Activated CD8-positive, alpha-beta T cell treated with anti-CD3 and anti-CD28 coated beads for 36 hours (primary cell): ENCODE data around the gene SYNE2. TPM values are rescaled to one million over a fixed set of nuclear protein-coding genes. Genes with fewer than 3 reads are reported as not detected.

Experiments used
- ATAC-seq: fragments of 200-7000 bp; cut with Tn5 transposase; one replicate; pipeline ENCODE4 v1.10.0; 2021; ENCODE audit warnings: mild to moderate bottlenecking, moderate library complexity
- CTCF ChIA-PET: fragments of 350-600 bp; sonication (Branson Sonifier 250); formaldehyde crosslinking; loops from one replicate; lab custom pipeline; 2021; ENCODE audit warnings: antibody characterized with exemption; lab: Charles Lee
- POLR2A ChIA-PET: fragments of 350-600 bp; sonication (Branson Sonifier 250); formaldehyde crosslinking; loops from one replicate; lab custom pipeline; 2021; ENCODE audit warnings: antibody characterized with exemption; lab: Charles Lee
- DNase-seq: peaks from one replicate; pipeline ENCODE4 v3.0.0-alpha.2; 2020
- H3K27ac Mint-ChIP-seq: one replicate; pipeline ENCODE4 v1.8.0; 2021; ENCODE audit warnings: mild to moderate bottlenecking, mixed read lengths
- H3K27me3 Mint-ChIP-seq: one replicate; pipeline ENCODE4 v1.8.0; 2021; ENCODE audit warnings: mixed read lengths
- H3K36me3 Mint-ChIP-seq: one replicate; pipeline ENCODE4 v1.8.0; 2021; ENCODE audit warnings: low read depth, mixed read lengths
- H3K4me1 Mint-ChIP-seq: one replicate; pipeline ENCODE4 v1.8.0; 2021; ENCODE audit warnings: low read depth, mixed read lengths
- H3K4me3 Mint-ChIP-seq: one replicate; pipeline ENCODE4 v1.8.0; 2021; ENCODE audit warnings: mild to moderate bottlenecking, moderate library complexity, mixed read lengths
- H3K9me3 Mint-ChIP-seq: one replicate; pipeline ENCODE4 v1.8.0; 2021; ENCODE audit warnings: mixed read lengths
- CTCF ChIP-seq: fragments of 200-600 bp; IDR thresholded peaks from one replicate; pipeline ENCODE4 v1.8.0; 2022; ENCODE audit warnings: antibody characterized with exemption, mild to moderate bottlenecking
- intact Hi-C: fragments of 100-400 bp; cut with micrococcal nuclease; formaldehyde crosslinking; loops from one replicate; pipeline ENCODE4 v1.10.0; 2022
- total RNA-seq, 2 experiments: library from RNA; stranded (reverse); gene quantifications; one replicate each; pipeline ENCODE4 v1.2.3, GENCODE V29; 2021

Gene SYNE2
- total RNA-seq, 2 experiments from 2014 or later: 28.1 to 29.0 TPM

GRCh38 chr14:64059454-64060198, 206.8 kb downstream of the SYNE2 start:
- ATAC-seq (no peak), DNase-seq (no peak)
- no peaks in the 10 kb centered on the region for H3K9me3 Mint-ChIP-seq
- H3K4me3 Mint-ChIP-seq: no peak overlapping the region
- H3K27me3 Mint-ChIP-seq: no peaks in the 10 kb centered on the region
- POLR2A ChIA-PET: no interaction called here
- TF ChIP-seq CTCF: no peak
- H3K4me1 Mint-ChIP-seq: no peaks in the 10 kb centered on the region
- intact Hi-C loops: loop anchor here (10.0 kb wide), 1 partner anchor 235 kb away; the partner anchor contains the start of gene ESR2
- H3K27ac Mint-ChIP-seq: no peak overlapping the region
- CTCF ChIA-PET: interaction anchor here (0.7 to 0.9 kb wide), 2 partner anchors 34 to 245 kb away, joined by 3 to 4 read pairs; no protein-coding TSS in a partner anchor
- H3K36me3 Mint-ChIP-seq: peaks cover 2% of the 10 kb centered on the region

GRCh38 chr14:64060199-64060545, 207.4 kb downstream of the SYNE2 start:
- Mint-ChIP-seq H3K4me3 (no peak overlapping the region), H3K27me3 (no peaks in the 10 kb centered on the region), H3K4me1 (no peaks in the 10 kb centered on the region), H3K27ac (no peak overlapping the region), H3K36me3 (peaks cover 2% of the 10 kb centered on the region), H3K9me3 (no peaks in the 10 kb centered on the region)
- POLR2A ChIA-PET: no interaction called here
- ATAC-seq (no peak), DNase-seq (no peak)
- CTCF ChIA-PET: interaction anchor here (0.9 kb wide), 1 partner anchor 244 kb away, joined by 4 read pairs; no protein-coding TSS in a partner anchor
- intact Hi-C loops: loop anchor here (10.0 kb wide), 1 partner anchor 235 kb away; the partner anchor contains the start of gene ESR2
- no peak for TF ChIP-seq CTCF

- CTCF ChIA-PET: interaction anchor here (0.6 to 0.9 kb wide), 2 partner anchors 205 to 244 kb away, joined by 3 to 4 read pairs; no protein-coding TSS in a partner anchor
Observed at GRCh38 chr14:64060648-64061096, 207.9 kb downstream of the SYNE2 start.

GRCh38 chr14:64061115-64061514, 208.3 kb downstream of the SYNE2 start:
- no peak for DNase-seq
- Mint-ChIP-seq H3K27me3 (no peaks in the 10 kb centered on the region), H3K4me1 (no peaks in the 10 kb centered on the region), H3K4me3 (no peak overlapping the region), H3K9me3 (no peaks in the 10 kb centered on the region), H3K27ac (no peak overlapping the region), H3K36me3 (peaks cover 4% of the 10 kb centered on the region)
- intact Hi-C loops: loop anchor here (10.0 kb wide), 1 partner anchor 234 kb away; the partner anchor contains the start of gene ESR2
- CTCF ChIA-PET: interaction anchor here (0.6 kb wide), 1 partner anchor 206 kb away, joined by 3 read pairs; no protein-coding TSS in a partner anchor
- no peak for TF ChIP-seq CTCF
- ATAC-seq: no peak
- POLR2A ChIA-PET: no interaction called here

More at GRCh38 chr14:64060648-64061096, 207.9 kb downstream of the SYNE2 start:
- intact Hi-C loops: loop anchor here (10.0 kb wide), 1 partner anchor 234 kb away; the partner anchor contains the start of gene ESR2
- Mint-ChIP-seq H3K4me1 (no peaks in the 10 kb centered on the region), H3K27me3 (no peaks in the 10 kb centered on the region), H3K4me3 (no peak overlapping the region), H3K9me3 (no peaks in the 10 kb centered on the region), H3K36me3 (peaks cover 4% of the 10 kb centered on the region), H3K27ac (no peak overlapping the region)
- peak; percentile 31 for DNase-seq
- peak; percentile 24 for TF ChIP-seq CTCF
- POLR2A ChIA-PET: no interaction called here
- peak; percentile 47 for ATAC-seq

- TF ChIP-seq CTCF: no peak
- POLR2A ChIA-PET: no interaction called here
- CTCF ChIA-PET: interaction anchor here (0.6 to 1.3 kb wide), 3 partner anchors 13 to 233 kb away, joined by 3 to 6 read pairs (median 4); no protein-coding TSS in a partner anchor
- H3K27ac Mint-ChIP-seq: no peak overlapping the region
- ATAC-seq: no peak
- DNase-seq: no peak
- no peaks in the 10 kb centered on the region for H3K4me1 Mint-ChIP-seq
- peaks cover 4% of the 10 kb centered on the region for H3K36me3 Mint-ChIP-seq
- intact Hi-C loops: loop anchor here (10.0 kb wide), 1 partner anchor 233 kb away; the partner anchor contains the start of gene ESR2
- H3K27me3 Mint-ChIP-seq: no peaks in the 10 kb centered on the region
- no peaks in the 10 kb centered on the region for H3K9me3 Mint-ChIP-seq
- H3K4me3 Mint-ChIP-seq: no peak overlapping the region
Observed at GRCh38 chr14:64061706-64062105, 208.9 kb downstream of the SYNE2 start.
